ENCODE measurements around the gene GMPR2.
A peak's percentile ranks its signal among the peaks of the same experiment; 100 is the strongest.

Gene GMPR2

GRCh38 chr14:24192933-24193332, 39.8 kb upstream of the GMPR2 start:
- no peaks in the 10 kb centered on the region for H3K27me3 ChIP-seq (ENCODE audit: control insufficient read depth in 1 of 2, insufficient read depth in 1 of 2, low read length in 2 of 2)
- no peak overlapping the region for H3K4me2 ChIP-seq (ENCODE audit: low read length, poor library complexity, severe bottlenecking)
- no peak overlapping the region for H2AK5ac ChIP-seq (ENCODE audit: low read length, severe bottlenecking)
- no peak overlapping the region for H3K9ac ChIP-seq (ENCODE audit: low read length)
- no peak for DNase-seq
- H2BK5ac ChIP-seq (ENCODE audit: low read depth, low read length, poor library complexity, severe bottlenecking), result no peak overlapping the region
- H3K14ac ChIP-seq (ENCODE audit: low read length in 2 of 2), result no peak overlapping the region
- H3K18ac ChIP-seq (ENCODE audit: low read depth in 1 of 2, low read length in 2 of 2), result no peak overlapping the region
- peaks cover 28% of the 10 kb centered on the region for H3K79me1 ChIP-seq (replicated peaks; ENCODE audit: low read length, poor library complexity, severe bottlenecking)
- no peaks in the 10 kb centered on the region for H3K9me3 ChIP-seq (ENCODE audit: control insufficient read depth, low read length)
- no peak overlapping the region for H2BK120ac ChIP-seq (ENCODE audit: low read depth, low read length)
- H3K4me3 ChIP-seq (ENCODE audit: insufficient read depth in 1 of 2, low read depth in 1 of 2, low read length in 2 of 2), result no peak overlapping the region
- peaks cover 24 to 38% of the 10 kb centered on the region in 2 experiments for H3K36me3 ChIP-seq (ENCODE audit: control insufficient read depth in 1 of 2, insufficient read depth in 2 of 2, low read depth in 1 of 2, low read length in 2 of 2)
- no peak overlapping the region for H3K4ac ChIP-seq (ENCODE audit: low read depth in 1 of 2, low read length in 2 of 2)
- peaks cover 8% of the 10 kb centered on the region for H3K4me1 ChIP-seq (ENCODE audit: control insufficient read depth, insufficient read depth, low read depth, low read length)
- H3K23ac ChIP-seq (ENCODE audit: low read length in 2 of 2), result no peak overlapping the region
- no peak overlapping the region for H2BK15ac ChIP-seq (ENCODE audit: low read depth, poor library complexity, severe bottlenecking)
- H3K27ac ChIP-seq (ENCODE audit: low read length, poor library complexity, severe bottlenecking), result no peak overlapping the region
- H2BK12ac ChIP-seq (ENCODE audit: low read length in 2 of 2), result no peak overlapping the region
- no peak overlapping the region for H4K91ac ChIP-seq (ENCODE audit: low read length)
- WGBS, result 98% methylated on average over 14 of the region's 15 CpGs
- no peak overlapping the region for H2AFZ ChIP-seq (ENCODE audit: low read depth, low read length)
- H4K8ac ChIP-seq (ENCODE audit: low read length), result no peak overlapping the region

GRCh38 chr14:24194186-24194872, 38.4 kb upstream of the GMPR2 start:
- Histone ChIP-seq H2BK12ac (ENCODE audit: low read length in 2 of 2) (peak overlapping the region in 1 of 2 experiments; percentile 21), H2BK120ac (ENCODE audit: low read depth, low read length) (no peak overlapping the region), H4K8ac (ENCODE audit: low read length) (peak overlapping the region; percentile 90), H3K79me1 (replicated peaks; ENCODE audit: low read length, poor library complexity, severe bottlenecking) (peaks cover 29% of the 10 kb centered on the region), H3K14ac (ENCODE audit: low read length in 2 of 2) (no peak overlapping the region), H3K4me1 (ENCODE audit: control insufficient read depth, insufficient read depth, low read depth, low read length) (peaks cover 9% of the 10 kb centered on the region), H3K4ac (ENCODE audit: low read depth in 1 of 2, low read length in 2 of 2) (no peak overlapping the region), H2AFZ (ENCODE audit: low read depth, low read length) (no peak overlapping the region), H3K9ac (ENCODE audit: low read length) (peak overlapping the region; percentile 100), H3K36me3 (ENCODE audit: control insufficient read depth in 1 of 2, insufficient read depth in 2 of 2, low read depth in 1 of 2, low read length in 2 of 2) (peaks cover 24 to 45% of the 10 kb centered on the region in 2 experiments), H2BK5ac (ENCODE audit: low read depth, low read length, poor library complexity, severe bottlenecking) (no peak overlapping the region), H3K27ac (ENCODE audit: low read length, poor library complexity, severe bottlenecking) (no peak overlapping the region), H4K91ac (ENCODE audit: low read length) (no peak overlapping the region), H3K4me3 (ENCODE audit: insufficient read depth in 1 of 2, low read depth in 1 of 2, low read length in 2 of 2) (peak overlapping the region; percentile 82 to 94), H2AK5ac (ENCODE audit: low read length, severe bottlenecking) (no peak overlapping the region), H2BK15ac (ENCODE audit: low read depth, poor library complexity, severe bottlenecking) (no peak overlapping the region), H3K4me2 (ENCODE audit: low read length, poor library complexity, severe bottlenecking) (peak overlapping the region; percentile 67), H3K9me3 (ENCODE audit: control insufficient read depth, low read length) (no peaks in the 10 kb centered on the region), H3K27me3 (ENCODE audit: control insufficient read depth in 1 of 2, insufficient read depth in 1 of 2, low read length in 2 of 2) (no peaks in the 10 kb centered on the region), H3K18ac (ENCODE audit: low read depth in 1 of 2, low read length in 2 of 2) (no peak overlapping the region), H3K23ac (ENCODE audit: low read length in 2 of 2) (no peak overlapping the region)
- DNase-seq, result peak; percentile 6
- 92% methylated on average over 5 of the region's 7 CpGs for WGBS

- H2AK5ac ChIP-seq (ENCODE audit: low read length, severe bottlenecking), result no peak overlapping the region
- H2BK15ac ChIP-seq (ENCODE audit: low read depth, poor library complexity, severe bottlenecking), result peak overlapping the region; percentile 93
- no peak for DNase-seq
- H3K4me3 ChIP-seq (ENCODE audit: insufficient read depth in 1 of 2, low read depth in 1 of 2, low read length in 2 of 2), result peak overlapping the region; percentile 82 to 94
- peak overlapping the region; percentile 99 for H4K91ac ChIP-seq (ENCODE audit: low read length)
- peaks cover 9% of the 10 kb centered on the region for H3K4me1 ChIP-seq (ENCODE audit: control insufficient read depth, insufficient read depth, low read depth, low read length)
- H3K27me3 ChIP-seq (ENCODE audit: control insufficient read depth in 1 of 2, insufficient read depth in 1 of 2, low read length in 2 of 2), result no peaks in the 10 kb centered on the region
- H2BK12ac ChIP-seq (ENCODE audit: low read length in 2 of 2), result no peak overlapping the region
- no peaks in the 10 kb centered on the region for H3K9me3 ChIP-seq (ENCODE audit: control insufficient read depth, low read length)
- no peak overlapping the region for H2BK5ac ChIP-seq (ENCODE audit: low read depth, low read length, poor library complexity, severe bottlenecking)
- H3K23ac ChIP-seq (ENCODE audit: low read length in 2 of 2), result no peak overlapping the region
- H3K4me2 ChIP-seq (ENCODE audit: low read length, poor library complexity, severe bottlenecking), result peak overlapping the region; percentile 67
- peak overlapping the region; percentile 94 for H2BK120ac ChIP-seq (ENCODE audit: low read depth, low read length)
- H3K27ac ChIP-seq (ENCODE audit: low read length, poor library complexity, severe bottlenecking), result no peak overlapping the region
- peak overlapping the region; percentile 90 for H4K8ac ChIP-seq (ENCODE audit: low read length)
- peak overlapping the region in 1 of 2 experiments; percentile 99 for H3K18ac ChIP-seq (ENCODE audit: low read depth in 1 of 2, low read length in 2 of 2)
- H2AFZ ChIP-seq (ENCODE audit: low read depth, low read length), result no peak overlapping the region
- 71% methylated on average over 8 of the region's 8 CpGs for WGBS
- H3K14ac ChIP-seq (ENCODE audit: low read length in 2 of 2), result no peak overlapping the region
- peaks cover 31% of the 10 kb centered on the region for H3K79me1 ChIP-seq (replicated peaks; ENCODE audit: low read length, poor library complexity, severe bottlenecking)
- peaks cover 23 to 41% of the 10 kb centered on the region in 2 experiments for H3K36me3 ChIP-seq (ENCODE audit: control insufficient read depth in 1 of 2, insufficient read depth in 2 of 2, low read depth in 1 of 2, low read length in 2 of 2)
- H3K4ac ChIP-seq (ENCODE audit: low read depth in 1 of 2, low read length in 2 of 2), result peak overlapping the region; percentile 95 to 98
- peak overlapping the region; percentile 100 for H3K9ac ChIP-seq (ENCODE audit: low read length)
Observed at GRCh38 chr14:24194873-24195185, 37.9 kb upstream of the GMPR2 start.

- H3K36me3 ChIP-seq (ENCODE audit: control insufficient read depth in 1 of 2, insufficient read depth in 2 of 2, low read depth in 1 of 2, low read length in 2 of 2), result peaks cover 23 to 35% of the 10 kb centered on the region in 2 experiments
- H2BK120ac ChIP-seq (ENCODE audit: low read depth, low read length), result peak within 1 kb of the TSS; percentile 94
- H3K27ac ChIP-seq (ENCODE audit: low read length, poor library complexity, severe bottlenecking), result peak within 1 kb of the TSS; percentile 86
- H2BK15ac ChIP-seq (ENCODE audit: low read depth, poor library complexity, severe bottlenecking), result peak within 1 kb of the TSS; percentile 93
- H3K4me1 ChIP-seq (ENCODE audit: control insufficient read depth, insufficient read depth, low read depth, low read length), result peaks cover 9% of the 10 kb centered on the region
- H2AK5ac ChIP-seq (ENCODE audit: low read length, severe bottlenecking), result peak within 1 kb of the TSS; percentile 29
- peak within 1 kb of the TSS; percentile 21 to 59 for H2BK12ac ChIP-seq (ENCODE audit: low read length in 2 of 2)
- H4K91ac ChIP-seq (ENCODE audit: low read length), result peak within 1 kb of the TSS; percentile 99
- H3K4me3 ChIP-seq (ENCODE audit: insufficient read depth in 1 of 2, low read depth in 1 of 2, low read length in 2 of 2), result peak within 1 kb of the TSS; percentile 82 to 94
- peak within 1 kb of the TSS; percentile 68 for H3K4me2 ChIP-seq (ENCODE audit: low read length, poor library complexity, severe bottlenecking)
- peak; percentile 91 for DNase-seq
- H3K27me3 ChIP-seq (ENCODE audit: control insufficient read depth in 1 of 2, insufficient read depth in 1 of 2, low read length in 2 of 2), result no peaks in the 10 kb centered on the region
- peak within 1 kb of the TSS; percentile 100 for H3K9ac ChIP-seq (ENCODE audit: low read length)
- H2BK5ac ChIP-seq (ENCODE audit: low read depth, low read length, poor library complexity, severe bottlenecking), result peak within 1 kb of the TSS; percentile 91
- H3K79me1 ChIP-seq (replicated peaks; ENCODE audit: low read length, poor library complexity, severe bottlenecking), result peaks cover 30% of the 10 kb centered on the region
- H3K18ac ChIP-seq (ENCODE audit: low read depth in 1 of 2, low read length in 2 of 2), result peak within 1 kb of the TSS; percentile 98 to 99
- under 1% methylated on average over 77 of the region's 89 CpGs for WGBS
- H3K23ac ChIP-seq (ENCODE audit: low read length in 2 of 2), result no peak within 1 kb of the TSS
- H3K9me3 ChIP-seq (ENCODE audit: control insufficient read depth, low read length), result no peaks in the 10 kb centered on the region
- H3K14ac ChIP-seq (ENCODE audit: low read length in 2 of 2), result peak within 1 kb of the TSS in 1 of 2 experiments; percentile 93
- peak within 1 kb of the TSS; percentile 83 for H2AFZ ChIP-seq (ENCODE audit: low read depth, low read length)
- H3K4ac ChIP-seq (ENCODE audit: low read depth in 1 of 2, low read length in 2 of 2), result peak within 1 kb of the TSS; percentile 95 to 98
- peak within 1 kb of the TSS; percentile 90 for H4K8ac ChIP-seq (ENCODE audit: low read length)
Observed at GRCh38 chr14:24195186-24196070, 37.3 kb upstream of the GMPR2 start, which contains the start of gene TM9SF1. Gene TM9SF1, minus strand, starts transcription at chr14:24195441. Its CDS starts 422 bp downstream, at chr14:24195019.

All from mesenchymal stem cell (in vitro differentiated cells and primary cell).